ENCODE data around the gene RNLS.
"Not testable (repeated sequence)": the region's sequence is repeated elsewhere in the genome, so short reads cannot be mapped to it uniquely, and the experiment has no call there.

Gene RNLS

GRCh38 chr10:88333248-88333630 lies 249.9 kb downstream of the RNLS start:
- DNase-seq: no peak

GRCh38 chr10:88332503-88333247 lies 250.4 kb downstream of the RNLS start:
- no peak for DNase-seq

GRCh38 chr10:88330174-88330573 lies 252.9 kb downstream of the RNLS start:
- no peak for DNase-seq

GRCh38 chr10:88322324-88323063 lies 260.6 kb downstream of the RNLS start:
- DNase-seq: no peak

GRCh38 chr10:88319960-88320517 lies 263.1 kb downstream of the RNLS start:
- DNase-seq: no peak

- DNase-seq: no peak
Observed at GRCh38 chr10:88318803-88319202, 264.3 kb downstream of the RNLS start.

- no peak for DNase-seq
Observed at GRCh38 chr10:88317099-88317498, 266.0 kb downstream of the RNLS start.

GRCh38 chr10:88316292-88316861 lies 266.7 kb downstream of the RNLS start:
- no peak for DNase-seq

- no peak for DNase-seq
Observed at GRCh38 chr10:88315755-88316154, 267.4 kb downstream of the RNLS start.

GRCh38 chr10:88314362-88314761 lies 268.8 kb downstream of the RNLS start:
- DNase-seq: no peak

- no peak for DNase-seq
Observed at GRCh38 chr10:88313878-88314277, 269.2 kb downstream of the RNLS start.

- no peak for DNase-seq
Observed at GRCh38 chr10:88312855-88313254, 270.3 kb downstream of the RNLS start.

GRCh38 chr10:88311264-88311663 lies 271.9 kb downstream of the RNLS start:
- DNase-seq: no peak

GRCh38 chr10:88309365-88309764 lies 273.8 kb downstream of the RNLS start:
- DNase-seq: no peak

GRCh38 chr10:88308361-88308760 lies 274.8 kb downstream of the RNLS start:
- not testable (repeated sequence) for DNase-seq

- no peak for DNase-seq
Observed at GRCh38 chr10:88299787-88300186, 283.3 kb downstream of the RNLS start.

GRCh38 chr10:88297103-88297502 lies 286.0 kb downstream of the RNLS start:
- DNase-seq: no peak

- DNase-seq: no peak
Observed at GRCh38 chr10:88293651-88294230, 289.4 kb downstream of the RNLS start.

GRCh38 chr10:88293073-88293472 lies 290.0 kb downstream of the RNLS start:
- DNase-seq: no peak

GRCh38 chr10:88292185-88292514 lies 291.0 kb downstream of the RNLS start:
- DNase-seq: no peak

GRCh38 chr10:88291289-88292184 lies 291.6 kb downstream of the RNLS start:
- no peak for DNase-seq

- DNase-seq: no peak
Observed at GRCh38 chr10:88289342-88289741, 293.8 kb downstream of the RNLS start.

Data from activated T-cell treated with anti-CD3 and anti-CD28 coated beads for 4 hours (primary cell).